Progenitor cell of endocrine pancreas (in vitro differentiated cells): Measurements from ENCODE around the gene TOP3A. TPM values are rescaled to one million over a fixed set of nuclear protein-coding genes. Genes with fewer than 3 reads are reported as not detected.

Source experiments
- DNase-seq: peaks from one replicate; pipeline ENCODE4 v3.0.0; 2021; ENCODE audit warnings: low spot score; ENCODE audit not compliant: unreplicated experiment
- H3K27ac Mint-ChIP-seq: 2 replicates; pipeline ENCODE4 v1.8.0; 2021; ENCODE audit warnings: mild to moderate bottlenecking, moderate library complexity, mixed read lengths
- H3K27me3 Mint-ChIP-seq: 2 replicates; pipeline ENCODE4 v1.8.0; 2021; ENCODE audit warnings: mixed read lengths
- H3K36me3 Mint-ChIP-seq: 2 replicates; pipeline ENCODE4 v1.8.0; 2022; ENCODE audit warnings: mixed read lengths; ENCODE audit not compliant: insufficient read depth
- H3K4me1 Mint-ChIP-seq: 2 replicates; pipeline ENCODE4 v1.8.0; 2021; ENCODE audit warnings: low read depth, mixed read lengths
- H3K4me3 Mint-ChIP-seq: 2 replicates; pipeline ENCODE4 v1.8.0; 2021; ENCODE audit warnings: low read depth, mild to moderate bottlenecking, moderate library complexity, mixed read lengths
- H3K9me3 Mint-ChIP-seq: 2 replicates; pipeline ENCODE4 v1.8.0; 2021; ENCODE audit warnings: low read depth, mixed read lengths
- CTCF ChIP-seq: fragments of 200-600 bp; sonication (generic); IDR thresholded peaks from one replicate; pipeline ENCODE4 v1.5.0; 2021; ENCODE audit warnings: antibody characterized with exemption, mild to moderate bottlenecking; ENCODE audit not compliant: unreplicated experiment
- total RNA-seq: library from RNA; stranded (reverse); gene quantifications from 2 replicates; pipeline ENCODE4 v1.2.1, GENCODE V29; 2021

Gene TOP3A
- total RNA-seq, 1 donor from 2014 or later = 60.4 TPM

GRCh38 chr17:18281788-18282187 is 33.0 kb downstream of the TOP3A start:
- no peak for TF ChIP-seq CTCF
- no peaks in the 10 kb centered on the region for H3K27me3 Mint-ChIP-seq
- no peak overlapping the region for H3K27ac Mint-ChIP-seq
- DNase-seq = no peak
- no peaks in the 10 kb centered on the region for H3K4me1 Mint-ChIP-seq
- peaks cover 15% of the 10 kb centered on the region for H3K36me3 Mint-ChIP-seq
- no peaks in the 10 kb centered on the region for H3K9me3 Mint-ChIP-seq
- H3K4me3 Mint-ChIP-seq = no peak overlapping the region

GRCh38 chr17:18280766-18281371 is 33.9 kb downstream of the TOP3A start:
- H3K4me1 Mint-ChIP-seq = no peaks in the 10 kb centered on the region
- H3K36me3 Mint-ChIP-seq = peaks cover 11% of the 10 kb centered on the region
- no peak for DNase-seq
- no peak overlapping the region for H3K4me3 Mint-ChIP-seq
- no peak for TF ChIP-seq CTCF
- H3K27ac Mint-ChIP-seq = no peak overlapping the region
- H3K9me3 Mint-ChIP-seq = no peaks in the 10 kb centered on the region
- H3K27me3 Mint-ChIP-seq = no peaks in the 10 kb centered on the region

GRCh38 chr17:18280249-18280648 is 34.5 kb downstream of the TOP3A start:
- no peak for DNase-seq
- no peak overlapping the region for H3K4me3 Mint-ChIP-seq
- H3K4me1 Mint-ChIP-seq = no peaks in the 10 kb centered on the region
- no peaks in the 10 kb centered on the region for H3K27me3 Mint-ChIP-seq
- TF ChIP-seq CTCF = no peak
- no peaks in the 10 kb centered on the region for H3K9me3 Mint-ChIP-seq
- H3K36me3 Mint-ChIP-seq = peaks cover 11% of the 10 kb centered on the region
- no peak overlapping the region for H3K27ac Mint-ChIP-seq

- H3K36me3 Mint-ChIP-seq = peaks cover 10% of the 10 kb centered on the region
- no peak for TF ChIP-seq CTCF
- H3K9me3 Mint-ChIP-seq = no peaks in the 10 kb centered on the region
- no peak for DNase-seq
- H3K4me3 Mint-ChIP-seq = no peak overlapping the region
- no peaks in the 10 kb centered on the region for H3K27me3 Mint-ChIP-seq
- no peaks in the 10 kb centered on the region for H3K4me1 Mint-ChIP-seq
- no peak overlapping the region for H3K27ac Mint-ChIP-seq
Observed at GRCh38 chr17:18278867-18279266, 35.9 kb downstream of the TOP3A start.

- Mint-ChIP-seq H3K4me1 (no peaks in the 10 kb centered on the region), H3K36me3 (peaks cover 6% of the 10 kb centered on the region), H3K27ac (no peak overlapping the region), H3K27me3 (no peaks in the 10 kb centered on the region), H3K9me3 (no peaks in the 10 kb centered on the region), H3K4me3 (no peak overlapping the region)
- DNase-seq = no peak
- TF ChIP-seq CTCF = no peak
Observed at GRCh38 chr17:18277076-18277475, 37.7 kb downstream of the TOP3A start.
